Measurements from ENCODE around the gene RAC2. TPM values are rescaled to one million over a fixed set of nuclear protein-coding genes. Genes with fewer than 3 reads are reported as not detected.

The RAC2 gene
- total and polyA plus RNA-seq, 3 donors from 2014 or later = 1.2 to 15.5 (median 10.7) TPM

DNA sequence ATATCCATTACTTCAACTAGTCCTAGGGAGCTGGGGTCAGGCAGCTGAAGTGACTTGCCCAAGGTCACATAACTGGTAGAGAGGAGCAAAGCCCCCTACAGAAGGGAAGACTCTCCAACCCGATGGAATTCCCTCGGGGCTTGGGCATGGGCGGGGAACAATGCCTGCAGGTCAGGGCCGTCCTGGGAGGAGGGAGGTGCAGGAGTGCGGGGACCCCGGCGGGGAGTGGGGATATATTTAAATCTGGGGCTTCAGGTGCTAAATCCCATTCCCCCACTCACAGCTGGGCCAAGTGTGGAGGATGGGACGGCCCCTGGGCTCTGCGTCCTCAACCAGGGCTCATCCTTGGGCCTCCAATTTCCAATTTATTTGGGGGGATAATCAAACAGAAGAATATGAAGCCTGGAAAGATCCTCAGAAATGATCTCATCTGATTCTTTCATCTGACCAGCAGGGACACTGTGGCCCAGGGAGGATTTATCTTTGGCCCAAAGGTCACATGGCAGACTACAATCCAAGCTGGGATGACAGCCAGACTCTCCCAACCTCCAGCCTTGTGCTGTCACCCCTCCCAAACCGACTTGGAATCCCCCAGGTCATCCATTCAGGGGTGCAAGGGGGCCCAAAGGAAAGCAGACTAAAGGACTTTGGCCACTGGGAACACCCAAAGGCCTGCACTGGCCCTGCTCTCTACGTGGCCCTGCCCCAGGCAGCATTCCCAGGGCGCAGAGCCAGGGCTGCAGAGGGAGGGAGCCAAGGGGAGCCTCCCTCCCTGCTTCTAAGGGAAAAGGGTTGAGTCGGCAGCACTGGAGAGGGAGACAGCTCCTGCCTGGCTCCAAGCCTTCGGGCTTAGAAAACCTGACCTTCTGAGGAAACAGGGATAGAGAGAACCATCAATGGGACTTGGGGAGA is 47.3 kb downstream of the RAC2 start:
- Histone ChIP-seq H3K36me3 (ENCODE audit: low read depth, missing control alignments) (no peaks in the 10 kb centered on the region), H3K4me1 (peaks cover 31% of the 10 kb centered on the region), H3K9me3 (no peaks in the 10 kb centered on the region), H3K4me3 (no peak overlapping the region), H3K27me3 (no peaks in the 10 kb centered on the region), H3K27ac (peak overlapping the region; percentile 77 to 94)
- TF ChIP-seq, protein P1, sequence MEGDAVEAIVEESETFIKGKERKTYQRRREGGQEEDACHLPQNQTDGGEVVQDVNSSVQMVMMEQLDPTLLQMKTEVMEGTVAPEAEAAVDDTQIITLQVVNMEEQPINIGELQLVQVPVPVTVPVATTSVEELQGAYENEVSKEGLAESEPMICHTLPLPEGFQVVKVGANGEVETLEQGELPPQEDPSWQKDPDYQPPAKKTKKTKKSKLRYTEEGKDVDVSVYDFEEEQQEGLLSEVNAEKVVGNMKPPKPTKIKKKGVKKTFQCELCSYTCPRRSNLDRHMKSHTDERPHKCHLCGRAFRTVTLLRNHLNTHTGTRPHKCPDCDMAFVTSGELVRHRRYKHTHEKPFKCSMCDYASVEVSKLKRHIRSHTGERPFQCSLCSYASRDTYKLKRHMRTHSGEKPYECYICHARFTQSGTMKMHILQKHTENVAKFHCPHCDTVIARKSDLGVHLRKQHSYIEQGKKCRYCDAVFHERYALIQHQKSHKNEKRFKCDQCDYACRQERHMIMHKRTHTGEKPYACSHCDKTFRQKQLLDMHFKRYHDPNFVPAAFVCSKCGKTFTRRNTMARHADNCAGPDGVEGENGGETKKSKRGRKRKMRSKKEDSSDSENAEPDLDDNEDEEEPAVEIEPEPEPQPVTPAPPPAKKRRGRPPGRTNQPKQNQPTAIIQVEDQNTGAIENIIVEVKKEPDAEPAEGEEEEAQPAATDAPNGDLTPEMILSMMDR (IDR thresholded peaks at IDR 0.05) = peak in 1 of 3 experiments; percentile 17
- no peak for TF ChIP-seq POLR2A (IDR thresholded peaks at IDR 0.05)
- 34 to 42% methylated on average over 7 to 14 of the region's 14 CpGs for WGBS, 2 donors
- peak; percentile 87 for DNase-seq
- intact Hi-C loops (cut with DNase I; ENCODE audit: low total_unique reads) = no loop called here

DNA sequence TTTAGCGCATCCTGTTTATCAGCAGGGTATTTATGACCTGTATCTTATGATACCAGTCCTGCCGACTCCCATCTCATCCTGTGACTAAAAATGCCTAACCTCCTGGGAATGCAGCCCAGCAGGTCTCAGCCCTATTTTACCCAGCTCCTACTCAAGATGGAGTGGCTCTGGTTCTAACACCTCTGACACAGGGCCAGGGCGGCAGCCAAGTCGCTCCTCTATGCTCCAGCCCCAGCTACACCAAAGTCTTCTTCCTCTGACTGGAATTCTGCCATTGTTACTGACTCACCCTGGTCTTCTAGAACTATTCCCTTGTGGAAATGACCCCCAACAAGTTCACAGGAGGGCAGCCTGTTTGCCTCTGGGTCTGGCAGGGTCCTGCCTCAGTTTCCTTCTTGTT is 48.1 kb downstream of the RAC2 start:
- TF ChIP-seq, protein P1 (IDR thresholded peaks at IDR 0.05) = no peak
- no peak for TF ChIP-seq POLR2A (IDR thresholded peaks at IDR 0.05)
- WGBS, 2 donors = 70 to 74% methylated on average over 4 of the region's 4 CpGs
- H3K4me3 ChIP-seq = no peak overlapping the region
- peak overlapping the region; percentile 77 to 94 for H3K27ac ChIP-seq
- DNase-seq = no peak
- peaks cover 31% of the 10 kb centered on the region for H3K4me1 ChIP-seq
- no peaks in the 10 kb centered on the region for H3K36me3 ChIP-seq (ENCODE audit: low read depth, missing control alignments)
- no peaks in the 10 kb centered on the region for H3K27me3 ChIP-seq
- intact Hi-C loops (cut with DNase I; ENCODE audit: low total_unique reads) = no loop called here
- H3K9me3 ChIP-seq = no peaks in the 10 kb centered on the region

DNA sequence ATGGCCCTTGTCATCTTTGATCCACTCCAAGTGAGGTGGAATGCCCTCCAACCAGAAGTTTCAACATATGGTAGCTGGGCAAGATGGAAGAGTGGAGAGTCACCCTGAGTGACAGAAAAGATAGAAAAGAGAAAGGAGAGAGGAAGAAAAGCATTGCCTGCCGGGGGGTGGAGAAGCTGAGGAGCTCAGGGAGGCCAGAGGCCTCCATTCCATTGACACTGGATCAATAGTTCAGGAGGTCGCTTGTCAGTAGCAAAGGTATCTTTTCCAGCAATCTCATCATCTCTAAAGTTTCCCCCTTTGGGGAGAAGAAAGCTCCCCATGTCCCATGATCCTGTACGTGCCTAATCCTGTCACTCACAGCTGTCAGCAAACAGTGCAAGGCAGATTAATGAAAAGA is 49.3 kb downstream of the RAC2 start:
- TF ChIP-seq POLR2A (IDR thresholded peaks at IDR 0.05) = no peak
- TF ChIP-seq, protein P1 (IDR thresholded peaks at IDR 0.05) = no peak
- no peak for DNase-seq
- Histone ChIP-seq H3K27me3 (no peaks in the 10 kb centered on the region), H3K4me1 (peaks cover 30% of the 10 kb centered on the region), H3K4me3 (no peak overlapping the region), H3K27ac (peak overlapping the region in 1 of 2 donors; percentile 69), H3K9me3 (no peaks in the 10 kb centered on the region), H3K36me3 (ENCODE audit: low read depth, missing control alignments) (no peaks in the 10 kb centered on the region)
- intact Hi-C loops (cut with DNase I; ENCODE audit: low total_unique reads) = no loop called here
- WGBS, 2 donors = 80 to 83% methylated on average over 3 of the region's 3 CpGs

DNA sequence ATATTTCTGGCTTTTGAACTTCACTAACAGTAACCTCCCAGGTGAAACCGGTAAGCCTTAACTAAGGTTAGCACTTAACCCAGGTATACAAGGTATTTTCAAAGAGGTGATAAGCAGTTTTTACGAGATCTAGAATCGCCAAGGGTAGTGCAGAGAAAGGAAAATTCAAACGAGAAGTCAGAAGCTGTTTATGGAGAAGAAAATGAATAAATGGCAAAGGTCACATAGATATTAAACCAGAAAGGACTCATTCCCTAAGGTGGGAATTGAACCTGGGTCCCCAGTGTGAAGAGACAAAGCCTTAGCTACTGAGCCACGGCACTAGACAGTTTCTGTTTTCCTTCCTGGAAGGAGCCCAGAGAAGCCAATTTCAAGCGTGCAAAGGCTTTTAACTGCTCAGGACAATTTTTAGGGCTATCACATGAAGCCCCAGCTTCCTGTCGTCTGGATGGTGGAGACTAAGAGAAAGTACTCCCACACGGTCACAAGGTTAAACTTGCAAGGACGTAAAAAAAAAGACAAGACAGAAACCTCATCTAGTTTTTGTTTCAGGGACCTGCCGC is 50.4 kb downstream of the RAC2 start:
- Histone ChIP-seq H3K4me1 (peaks cover 30% of the 10 kb centered on the region), H3K27ac (peak overlapping the region; percentile 33 to 69), H3K36me3 (ENCODE audit: low read depth, missing control alignments) (no peaks in the 10 kb centered on the region), H3K4me3 (no peak overlapping the region), H3K27me3 (no peaks in the 10 kb centered on the region), H3K9me3 (no peaks in the 10 kb centered on the region)
- WGBS, 2 donors = 44 to 46% methylated on average over 10 of the region's 10 CpGs
- DNase-seq = no peak
- TF ChIP-seq, protein P1 (IDR thresholded peaks at IDR 0.05) = no peak
- no peak for TF ChIP-seq POLR2A (IDR thresholded peaks at IDR 0.05)
- intact Hi-C loops (cut with DNase I; ENCODE audit: low total_unique reads) = no loop called here
